Stimulated activated CD4-positive, alpha-beta T cell treated with anti-CD3 and anti-CD28 coated beads, TNF-alpha, amount 100 ng/mL, for 4 hours (primary cell): ENCODE data around the gene ANKH.

ENCODE experiments used
- DNase-seq, 3 experiments: peaks; one replicate each; pipeline ENCODE4 v3.0.0-alpha.2; 2020; ENCODE audit warnings: low read depth in 3 of 3

ANKH gene

DNA sequence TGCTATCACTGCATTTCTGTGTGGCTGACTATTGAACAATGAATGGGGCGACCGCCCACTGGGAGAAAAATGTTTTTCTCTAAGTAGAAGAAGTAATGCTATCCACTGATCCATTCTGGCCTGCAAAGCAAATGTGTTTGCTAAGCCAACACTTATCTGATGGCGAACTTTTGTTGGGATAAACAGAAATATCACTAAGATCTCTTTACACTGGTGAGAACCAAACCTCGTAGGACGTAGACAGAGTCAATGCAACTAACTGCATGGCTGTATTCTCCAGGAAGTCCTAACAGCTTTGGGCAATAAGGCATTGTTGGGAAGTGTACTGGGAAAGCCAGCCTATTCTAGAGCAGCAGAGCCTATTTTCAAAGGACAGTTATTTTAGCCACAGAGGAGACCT, 77.7 kb downstream of the ANKH start:
- no peak for DNase-seq

DNA sequence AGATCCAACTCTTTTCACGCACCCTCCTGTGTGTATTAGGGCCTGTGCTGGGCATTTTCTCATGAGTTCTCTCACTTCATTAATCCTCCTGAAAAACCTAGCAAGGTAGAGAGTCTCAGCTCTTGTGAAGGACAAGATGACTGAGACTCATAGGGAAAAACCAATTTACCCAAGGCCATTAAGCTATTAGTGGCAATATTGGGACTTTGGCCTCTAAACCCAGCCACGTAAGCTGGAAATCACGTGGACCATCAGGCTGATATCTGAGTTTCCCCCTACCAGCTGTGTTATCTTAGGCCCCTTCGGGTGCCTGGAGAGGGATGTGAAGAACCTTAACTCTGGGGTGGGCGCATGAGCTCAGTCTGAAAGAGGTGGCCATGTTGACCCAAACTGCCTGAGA, 80.7 kb downstream of the ANKH start:
- no peak for DNase-seq

DNA sequence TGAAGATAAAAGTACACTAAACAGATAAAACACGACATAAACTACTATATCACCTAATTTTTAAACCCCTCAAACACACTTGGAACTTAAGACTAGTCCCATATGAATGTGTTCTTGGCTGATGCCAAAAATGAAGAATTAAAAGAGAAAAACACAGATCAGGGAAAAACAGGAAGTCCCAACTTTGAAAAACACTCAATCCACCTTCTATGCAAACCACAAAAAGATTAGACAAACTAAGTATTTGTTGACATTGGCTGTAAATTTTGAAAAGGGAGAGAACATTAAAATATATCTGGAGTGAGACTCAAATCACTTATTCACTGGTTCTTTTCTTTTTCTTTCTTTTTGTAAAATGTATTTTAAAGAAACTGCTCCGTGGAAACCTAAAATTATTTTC, 81.4 kb downstream of the ANKH start:
- DNase-seq, result no peak

DNA sequence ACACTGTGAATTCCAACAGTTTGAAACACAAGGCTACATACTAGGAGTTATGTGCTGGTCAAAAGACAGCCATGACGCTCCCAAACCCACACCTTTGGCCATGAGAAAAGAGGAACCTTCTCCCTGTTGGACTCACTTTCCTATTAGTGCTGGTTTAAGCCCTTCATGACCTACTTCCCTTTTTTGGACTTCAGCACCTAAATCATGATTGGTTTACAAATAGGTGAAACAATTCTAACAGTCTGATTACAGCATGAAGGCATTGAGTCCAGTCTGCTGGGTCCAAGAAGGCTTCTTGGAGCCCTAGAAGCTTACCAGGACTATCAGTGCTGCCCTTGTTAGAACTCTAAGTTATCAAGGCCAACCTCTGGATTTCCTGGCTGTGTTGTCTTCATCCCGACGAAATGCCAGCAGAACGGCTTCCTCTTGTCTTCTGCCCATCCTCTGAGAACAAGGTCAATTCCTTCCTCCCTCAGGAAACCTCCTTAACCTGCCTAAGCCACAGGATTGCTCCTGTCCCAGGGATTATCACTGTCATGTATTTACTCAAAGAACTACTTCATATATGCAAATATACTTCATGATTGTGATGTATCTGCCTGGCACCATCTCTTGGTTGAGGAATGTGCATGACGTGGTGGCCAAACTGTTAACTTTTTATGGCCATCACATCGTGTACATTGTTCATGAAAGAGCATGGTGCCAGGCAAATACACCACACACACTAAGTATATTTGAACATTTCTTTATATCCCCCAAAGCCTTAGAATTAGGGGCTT, 83.6 kb downstream of the ANKH start:
- no peak for DNase-seq

DNA sequence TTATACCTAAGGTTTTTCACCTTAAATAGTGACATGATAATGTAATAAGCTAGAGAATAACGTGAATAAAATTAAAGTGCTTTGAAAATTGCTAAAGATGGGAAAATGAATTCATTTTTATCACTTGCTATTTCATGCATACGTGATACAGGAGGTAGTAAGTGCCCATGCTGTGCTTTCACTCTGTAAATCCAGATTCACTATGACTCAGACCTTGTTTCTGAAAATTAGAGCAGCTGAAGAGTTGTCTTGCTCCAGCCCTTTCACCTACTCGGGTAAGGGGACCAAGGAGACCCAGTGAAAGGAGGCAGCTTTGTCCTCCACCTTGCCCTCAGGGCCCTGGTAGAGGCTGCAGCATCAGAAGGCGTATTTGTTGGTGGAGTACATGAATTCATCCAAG, 87.9 kb downstream of the ANKH start:
- no peak for DNase-seq

DNA sequence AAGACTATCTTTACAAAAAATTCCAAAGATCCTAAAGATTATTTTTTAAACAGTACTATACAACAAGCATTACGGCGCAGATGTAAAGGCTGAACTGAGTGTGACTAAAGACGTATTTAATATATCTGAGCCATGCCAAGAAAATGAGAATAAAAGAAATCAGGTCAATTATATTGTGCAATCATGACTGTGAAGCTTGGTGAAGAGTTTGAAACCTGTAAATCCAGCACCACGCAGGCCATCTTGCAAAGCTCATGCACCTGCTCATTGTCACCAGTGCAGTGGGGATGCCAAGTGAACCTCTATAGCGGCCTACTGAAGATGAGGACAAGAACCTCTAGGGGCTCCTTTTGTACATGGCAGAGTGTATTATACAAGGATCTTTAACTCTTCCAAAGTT, 89.0 kb downstream of the ANKH start:
- DNase-seq, result no peak

DNA sequence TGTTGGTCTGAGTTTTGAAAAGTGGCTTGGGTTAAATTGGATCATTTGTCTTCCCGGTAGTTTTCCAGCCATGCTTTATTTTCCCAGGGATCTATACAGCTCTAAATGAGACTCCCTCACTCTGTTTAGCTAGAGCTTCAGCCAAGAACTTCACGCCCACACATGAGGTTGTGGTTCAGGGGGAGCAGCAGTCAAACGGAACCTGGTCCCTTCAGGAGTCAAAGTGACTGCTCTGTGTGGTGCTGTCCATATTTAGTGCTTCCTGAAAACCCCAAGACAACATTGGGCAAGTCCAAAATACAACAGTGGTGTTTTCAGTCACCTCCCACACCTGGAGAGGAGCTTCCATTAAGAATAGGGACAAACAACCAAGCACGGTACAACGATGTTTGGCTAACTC, 90.5 kb downstream of the ANKH start:
- no peak for DNase-seq

DNA sequence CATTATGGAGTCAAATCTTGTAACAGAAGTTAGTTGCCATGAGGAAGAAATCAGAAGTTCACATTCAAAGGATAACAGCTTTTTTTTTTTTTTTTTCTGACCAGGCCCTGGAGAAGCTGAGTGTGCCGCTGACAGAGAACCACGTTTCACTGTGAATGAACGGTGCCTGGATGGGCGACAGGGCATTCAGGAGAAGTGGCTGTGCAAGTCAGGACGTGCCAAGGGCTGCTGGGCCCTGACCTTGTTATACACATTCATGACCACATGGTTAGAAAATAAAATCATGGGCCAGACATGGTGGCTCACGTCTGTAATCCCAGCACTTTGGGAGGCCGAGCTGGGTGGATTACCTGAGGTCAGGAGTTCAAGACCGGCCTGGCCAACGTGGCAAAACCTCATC, 91.6 kb downstream of the ANKH start:
- no peak for DNase-seq

DNA sequence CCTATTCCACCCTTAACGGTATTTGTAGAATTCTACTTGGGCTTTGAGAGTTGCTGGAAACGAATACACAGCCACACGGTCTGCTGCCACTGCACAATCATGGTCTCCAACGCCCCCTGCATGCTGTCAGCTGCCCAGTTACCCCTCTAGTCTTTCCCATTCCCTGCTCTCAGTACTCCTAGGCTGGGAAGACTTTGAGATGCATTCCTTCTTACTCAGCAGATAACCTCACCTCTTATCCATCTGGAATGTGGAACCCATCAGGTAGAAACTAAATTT, 92.8 kb downstream of the ANKH start:
- no peak for DNase-seq

DNA sequence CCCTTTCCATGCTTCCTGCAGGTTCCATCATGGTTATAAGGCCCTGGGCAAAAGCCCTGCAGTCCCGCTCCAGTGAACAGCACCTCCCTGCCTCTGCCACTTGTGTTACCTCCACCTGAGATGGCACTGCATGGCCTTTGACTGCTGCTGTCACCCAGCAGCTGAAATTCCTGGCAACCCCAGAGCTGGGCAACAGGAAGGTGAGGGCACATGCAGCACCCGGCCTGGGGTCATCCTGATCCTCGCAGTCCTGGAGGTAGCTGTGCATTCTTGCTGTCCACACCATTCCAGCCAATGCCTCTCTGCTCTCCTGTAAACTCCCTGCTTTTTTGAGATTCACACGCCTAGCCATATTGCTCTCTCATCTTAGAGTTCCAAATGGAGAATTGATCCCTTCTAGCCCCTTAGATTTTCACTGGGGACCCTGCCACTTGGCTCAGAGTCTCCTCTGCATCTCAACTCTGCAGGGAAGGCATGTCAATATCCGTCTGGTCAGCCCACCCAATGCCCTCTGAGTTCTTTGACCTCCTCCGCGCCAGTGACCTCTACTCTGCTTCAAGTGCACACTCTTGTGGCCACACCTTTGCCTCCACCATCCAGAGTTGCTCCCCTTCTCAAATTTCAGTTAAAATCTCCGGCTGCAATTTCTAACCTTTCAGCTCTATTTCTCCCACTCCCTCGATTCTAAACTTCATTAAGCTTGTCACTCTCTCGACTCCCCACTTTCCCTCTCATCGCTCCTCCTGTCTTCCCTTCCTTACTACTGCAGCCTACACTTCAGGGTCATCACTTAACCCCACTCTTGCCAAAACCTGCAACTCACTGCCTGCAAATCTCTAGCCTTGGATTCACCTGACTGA, 93.4 kb downstream of the ANKH start:
- DNase-seq, result no peak

DNA sequence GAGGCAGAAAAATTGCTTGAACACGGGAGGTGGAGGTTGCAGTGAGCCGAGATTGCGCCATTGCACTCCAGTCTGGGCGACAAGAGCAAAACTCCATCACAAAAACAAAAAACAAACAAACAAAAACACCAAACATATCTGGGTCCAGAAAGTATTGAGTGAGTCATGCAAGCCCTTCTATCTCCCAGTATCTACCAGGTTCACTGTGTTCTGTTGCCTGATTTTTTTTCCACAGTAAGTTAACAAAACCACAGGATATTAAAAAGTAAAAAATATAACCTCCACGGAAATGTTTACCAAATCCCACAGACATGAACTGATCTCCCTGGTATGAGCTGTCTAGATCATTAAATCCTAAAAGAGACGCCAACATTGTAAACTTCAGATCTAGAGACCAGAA, 94.4 kb downstream of the ANKH start:
- no peak for DNase-seq

DNA sequence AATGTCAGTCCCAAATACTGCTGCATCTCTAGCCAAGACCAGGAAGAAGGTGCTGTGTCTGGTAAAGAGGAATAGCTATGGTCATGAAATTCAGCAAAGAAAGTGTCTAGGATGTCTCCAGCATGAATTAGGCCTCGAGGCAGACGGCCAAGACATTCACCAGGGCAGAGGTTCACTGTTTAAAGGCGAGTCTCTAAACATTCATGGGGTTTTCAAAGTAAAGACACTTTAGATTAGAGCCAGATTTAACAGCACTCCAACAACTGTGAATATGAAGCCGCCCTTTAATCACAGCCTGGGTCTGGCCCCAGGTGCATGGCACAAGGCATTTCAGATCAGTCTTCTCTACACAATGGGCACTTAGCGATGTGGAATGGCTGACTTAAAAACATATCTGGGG, 95.0 kb downstream of the ANKH start:
- DNase-seq, result no peak

DNA sequence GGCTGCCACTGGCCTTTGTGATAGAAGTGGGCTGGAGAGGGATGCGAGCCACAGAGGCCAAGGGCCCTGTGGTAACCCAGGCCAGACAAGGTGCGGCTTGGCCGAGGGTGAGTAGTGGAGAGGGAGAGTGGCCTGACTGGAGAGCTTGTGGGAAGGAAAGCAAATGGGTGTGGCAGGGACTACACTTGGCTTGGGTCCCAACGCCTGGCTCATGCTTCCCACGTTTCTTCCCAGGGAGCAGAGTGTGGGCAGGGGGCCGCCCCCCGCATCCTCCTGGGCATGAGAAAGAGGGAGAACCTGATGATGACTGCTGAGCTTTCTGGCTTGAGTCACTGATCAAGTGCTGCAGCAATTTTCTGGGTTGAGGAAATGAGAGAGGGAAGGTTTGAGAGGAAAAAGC, 95.7 kb downstream of the ANKH start:
- DNase-seq, result no peak

DNA sequence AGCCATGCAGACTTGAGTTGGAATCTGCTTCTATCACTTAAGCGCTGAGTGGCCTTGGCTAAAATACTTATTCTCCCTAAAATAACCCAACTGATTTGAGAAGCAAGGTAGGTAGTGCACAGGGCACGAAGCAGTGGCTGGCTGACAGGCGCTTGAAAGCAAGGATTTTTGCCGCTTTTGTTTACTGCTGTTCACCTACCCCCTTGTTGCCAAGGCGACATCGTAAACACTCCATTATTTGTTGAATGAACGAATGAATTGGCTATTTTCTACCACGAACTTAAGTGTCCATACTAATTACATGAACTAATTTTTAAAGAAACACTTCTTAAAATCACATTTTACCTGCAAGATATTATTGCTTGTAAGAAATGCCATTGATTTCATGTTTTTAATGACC, 98.0 kb downstream of the ANKH start:
- DNase-seq, result no peak

DNA sequence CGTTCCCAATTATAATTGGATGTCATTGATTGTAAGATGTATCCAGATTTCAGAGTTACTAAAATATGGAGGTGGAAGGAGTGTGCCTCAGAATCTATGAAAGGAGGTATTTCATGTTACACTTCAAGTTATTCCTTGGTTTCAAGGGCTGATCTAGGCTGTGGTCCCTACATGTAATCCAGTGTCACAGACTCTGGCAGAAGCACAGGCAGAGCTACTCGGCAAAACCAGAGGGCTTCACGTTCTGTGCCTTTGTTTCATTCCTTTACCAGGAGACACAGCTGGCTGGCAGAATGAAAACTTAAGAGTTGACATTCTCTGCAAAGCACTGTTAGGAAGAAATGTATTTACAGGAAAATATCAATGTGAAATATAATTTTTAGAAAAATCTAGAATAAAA, 99.6 kb downstream of the ANKH start:
- no peak for DNase-seq

DNA sequence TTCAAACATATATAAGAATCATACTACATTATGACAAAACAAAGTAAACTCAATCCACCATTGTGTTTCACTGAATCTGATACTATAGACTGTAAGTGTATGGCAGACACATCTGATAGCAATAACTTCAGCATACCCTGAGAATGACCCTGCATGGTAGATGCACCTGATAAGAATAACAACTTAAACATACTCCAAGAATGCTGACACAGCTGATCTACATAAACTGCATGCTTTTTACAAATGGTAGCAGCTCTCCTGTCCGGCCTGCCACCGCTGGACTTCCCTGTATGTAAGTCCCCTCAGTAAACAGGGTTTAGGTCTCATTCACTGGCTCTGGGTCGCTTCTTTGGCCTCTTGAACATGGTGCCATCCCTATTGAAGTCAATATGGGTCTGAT, 100.4 kb downstream of the ANKH start:
- no peak for DNase-seq

DNA sequence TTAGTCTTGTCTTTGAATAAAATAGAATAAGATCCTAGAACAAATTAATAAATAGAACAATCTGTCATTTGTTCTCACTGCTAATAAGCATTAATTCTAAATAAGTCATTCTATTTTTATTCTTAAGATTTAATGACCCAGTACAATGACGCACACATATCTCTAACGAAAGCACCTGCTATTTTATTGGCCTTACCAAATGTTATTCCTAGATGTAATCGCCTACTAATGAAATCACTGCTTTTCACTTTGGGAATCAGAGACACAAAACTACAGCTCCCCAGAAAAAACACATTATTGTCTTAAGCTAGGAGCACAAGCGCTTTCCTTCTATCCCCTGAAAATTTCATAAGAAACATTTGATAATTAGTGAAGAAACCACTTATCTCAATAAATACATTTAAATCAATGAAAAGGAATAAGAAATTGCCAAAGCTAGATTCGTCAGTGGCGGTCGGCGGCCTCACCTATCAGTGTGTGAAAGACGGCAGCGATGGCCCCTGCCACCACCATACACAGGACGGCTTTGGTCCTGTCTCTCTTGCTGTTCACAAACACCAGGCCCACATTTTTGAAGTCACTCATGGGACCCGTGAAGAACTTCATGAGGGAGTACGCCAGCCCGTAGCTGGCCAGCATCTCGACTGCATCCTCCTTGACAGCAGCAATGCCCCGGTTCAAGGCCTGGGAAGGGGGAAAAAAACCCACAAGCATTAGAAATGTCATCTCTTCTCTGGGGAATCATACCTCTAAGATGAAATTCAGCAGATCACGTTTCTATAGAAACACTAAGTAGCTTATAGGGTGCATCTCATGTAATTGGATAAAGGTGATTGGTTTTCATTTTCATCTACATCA, 102.8 kb downstream of the ANKH start:
- DNase-seq, result no peak

DNA sequence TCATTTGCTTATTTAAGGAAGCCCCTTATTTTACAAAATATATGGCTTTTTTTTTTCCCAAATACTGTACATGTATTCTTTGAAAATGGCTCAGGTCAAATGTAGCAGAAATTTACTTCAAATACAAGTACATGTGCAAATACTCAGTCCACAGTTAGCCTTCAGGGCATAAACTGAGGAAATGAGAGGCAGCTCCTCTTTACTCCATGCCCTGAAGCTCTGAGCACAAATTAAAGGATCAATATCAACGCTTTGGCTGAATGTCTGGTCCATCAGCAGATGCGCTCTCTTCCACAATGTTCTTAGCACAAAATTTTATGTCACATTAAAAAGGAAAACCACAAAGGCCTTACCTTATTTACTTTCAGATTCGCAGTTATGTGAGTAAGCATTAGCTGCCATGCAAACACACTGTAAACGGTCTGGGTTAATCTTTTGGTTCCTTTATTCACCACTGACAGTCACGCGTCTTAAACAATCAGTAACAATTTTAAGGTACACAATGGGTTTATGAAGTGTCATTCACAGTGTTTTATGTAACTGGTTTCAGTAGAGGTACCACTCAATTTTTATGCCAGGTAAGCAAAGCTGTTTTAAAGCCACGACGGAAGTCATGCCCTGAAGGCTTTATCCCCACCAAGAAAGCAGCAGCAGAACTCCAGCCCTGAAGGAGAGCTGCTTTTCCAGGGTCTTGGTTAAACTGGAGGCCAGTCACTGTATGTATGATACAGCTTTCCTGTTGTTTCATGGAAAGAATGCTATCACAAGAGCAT, 103.7 kb downstream of the ANKH start:
- no peak for DNase-seq

DNA sequence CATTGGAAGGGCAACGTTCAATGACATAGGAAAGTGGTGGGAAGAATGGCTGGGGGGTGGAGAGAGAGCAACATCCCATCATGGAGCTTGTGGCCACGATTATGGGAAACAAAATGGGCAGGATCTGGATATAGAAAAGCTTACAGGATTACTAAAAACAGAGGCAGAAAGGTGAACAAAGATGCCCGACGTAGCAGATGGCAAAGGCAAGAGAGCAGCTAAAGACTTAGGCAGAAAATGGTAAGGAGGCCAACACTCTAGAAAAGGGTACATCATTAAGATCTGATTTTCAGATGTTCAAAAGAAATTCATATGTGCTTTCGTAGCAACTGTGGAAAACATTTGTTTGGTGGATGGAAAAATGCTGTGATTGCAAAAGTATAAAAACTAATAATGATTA, 104.5 kb downstream of the ANKH start:
- DNase-seq, result no peak

DNA sequence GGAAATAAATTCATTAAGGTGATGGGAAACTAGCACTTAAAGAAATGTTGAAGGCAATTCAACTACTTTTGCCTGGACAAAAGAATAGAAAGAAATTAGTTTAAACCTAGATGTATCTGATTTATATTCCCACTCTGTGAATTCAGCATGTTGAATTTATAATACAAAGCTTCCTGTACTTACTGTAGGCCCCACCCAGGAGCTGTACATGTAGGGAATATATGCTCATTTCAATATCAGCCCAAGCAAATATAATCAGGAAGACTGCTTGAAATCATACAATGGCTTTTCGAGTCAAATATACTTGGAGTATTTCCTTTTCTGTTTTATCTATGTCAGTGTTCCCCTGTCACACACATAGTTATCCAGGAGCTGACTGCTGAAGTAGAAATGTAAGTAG, 105.0 kb downstream of the ANKH start:
- DNase-seq, result no peak

DNA sequence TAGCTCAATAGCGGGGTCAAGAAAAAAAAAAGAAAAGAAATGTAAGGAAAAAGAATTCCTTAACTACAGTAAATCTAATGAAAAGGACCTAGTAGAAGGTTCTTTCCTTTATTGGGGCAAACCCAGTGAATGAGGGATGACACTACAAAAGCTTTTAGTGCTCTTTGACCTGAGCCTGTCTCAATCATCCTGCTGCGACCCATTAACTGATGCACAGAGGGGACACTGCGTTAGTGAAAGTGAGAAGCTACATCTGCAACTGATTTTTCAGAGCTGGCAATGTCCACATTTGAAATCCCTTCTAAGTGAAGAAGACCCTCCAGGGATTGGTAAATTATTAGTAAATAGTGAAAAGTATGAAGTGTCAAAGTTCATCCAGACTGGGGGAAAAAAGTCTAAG, 106.0 kb downstream of the ANKH start:
- no peak for DNase-seq
